Sigmoid colon (tissue), 4 donors: ENCODE measurements around the gene TNS2.

Experiments
- CTCF ChIP-seq, 4 experiments: fragments of 450-650 bp in 3 of 4; fragments of 200-600 bp in 1 of 4; IDR thresholded peaks; one replicate each; pipeline ENCODE4 v1.5.1; 2016 to 2019; ENCODE audit warnings: antibody characterized with exemption in 4 of 4, mild to moderate bottlenecking in 3 of 4, moderate library complexity in 2 of 4
- EP300 ChIP-seq, 4 donors: sonication (generic); formaldehyde crosslinking; IDR thresholded peaks; one replicate each; pipeline ENCODE4 v1.6.1; 2017; ENCODE audit warnings: antibody characterized with exemption in 4 of 4
- POLR2A ChIP-seq, 2 donors: fragments of 450-650 bp; IDR thresholded peaks; one replicate each; pipeline ENCODE4 v1.6.1; 2016; ENCODE audit warnings: antibody characterized with exemption in 2 of 2, mild to moderate bottlenecking in 2 of 2, moderate library complexity in 2 of 2
- POLR2AphosphoS5 ChIP-seq, 4 donors: sonication (generic); formaldehyde crosslinking; IDR thresholded peaks; one replicate each; pipeline ENCODE4 v1.6.1; 2017; ENCODE audit warnings: antibody characterized with exemption in 4 of 4

- TF ChIP-seq POLR2A (IDR thresholded peaks at IDR 0.05) (no peak), CTCF (IDR thresholded peaks at IDR 0.05) (no peak), POLR2AphosphoS5 (IDR thresholded peaks at IDR 0.05) (no peak), EP300 (IDR thresholded peaks at IDR 0.05) (no peak)
Measured at GRCh38 chr12:53103860-53104305, 54.0 kb downstream of the TNS2 start.
